GM21447 (cell line): ENCODE measurements around the gene ING5.
"Not testable (repeated sequence)": the region's sequence is repeated elsewhere in the genome, so short reads cannot be mapped to it uniquely, and the experiment has no call there.

Source experiments
- ATAC-seq: cut with Tn5 transposase; IDR thresholded peaks from one replicate; pipeline ENCODE4 v1.9.1; 2021; ENCODE audit not compliant: unreplicated experiment

Gene ING5

DNA sequence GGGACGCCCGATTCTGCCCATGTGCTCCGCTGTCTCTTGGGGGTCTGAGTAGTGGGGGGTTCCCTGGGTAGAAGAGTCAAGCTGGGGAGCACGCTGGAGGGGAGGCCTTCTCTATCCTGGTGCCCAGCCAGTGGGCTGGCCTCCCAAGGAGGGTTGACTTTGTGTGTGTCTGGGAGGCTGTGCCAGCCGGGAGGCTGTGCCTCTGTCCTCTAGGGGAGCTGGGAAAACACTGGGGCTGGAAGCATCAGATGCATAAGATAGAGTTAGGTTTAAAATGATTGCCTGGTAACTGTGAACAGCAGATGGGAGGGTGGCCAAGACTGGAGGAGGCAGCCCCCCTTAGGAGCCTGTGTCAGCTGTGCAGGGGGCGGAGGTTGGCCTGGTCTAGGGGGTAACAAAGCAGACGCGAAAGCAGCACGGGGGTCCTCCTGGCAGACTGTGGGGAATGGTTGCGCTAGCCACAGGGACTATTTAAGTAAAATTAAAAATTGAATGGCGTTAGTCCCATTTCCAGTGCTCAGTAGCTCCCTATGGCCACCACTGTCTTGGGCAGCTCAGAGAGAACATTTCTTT lies 1.3 kb downstream of the ING5 start:
- ATAC-seq: peak; percentile 1

DNA sequence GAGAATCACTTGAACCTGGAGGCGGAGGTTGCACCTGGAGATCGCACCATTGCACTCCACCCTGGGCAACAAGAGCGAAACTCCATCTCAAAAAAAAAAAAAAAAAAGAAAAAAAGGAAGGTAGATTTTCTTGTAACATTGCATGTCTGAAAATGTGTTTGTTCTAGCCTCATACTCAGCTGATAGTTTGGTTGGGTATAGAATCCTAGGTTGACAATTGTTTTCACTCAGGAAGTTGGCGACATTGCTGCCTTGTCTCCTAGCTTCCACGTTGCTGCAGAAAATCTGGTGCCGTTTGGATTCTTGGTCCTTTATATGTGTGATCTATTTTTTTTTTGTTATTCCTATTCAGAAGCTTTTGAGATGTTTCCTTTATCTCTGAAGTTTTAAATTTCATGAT lies 4.7 kb downstream of the ING5 start:
- ATAC-seq: no peak

DNA sequence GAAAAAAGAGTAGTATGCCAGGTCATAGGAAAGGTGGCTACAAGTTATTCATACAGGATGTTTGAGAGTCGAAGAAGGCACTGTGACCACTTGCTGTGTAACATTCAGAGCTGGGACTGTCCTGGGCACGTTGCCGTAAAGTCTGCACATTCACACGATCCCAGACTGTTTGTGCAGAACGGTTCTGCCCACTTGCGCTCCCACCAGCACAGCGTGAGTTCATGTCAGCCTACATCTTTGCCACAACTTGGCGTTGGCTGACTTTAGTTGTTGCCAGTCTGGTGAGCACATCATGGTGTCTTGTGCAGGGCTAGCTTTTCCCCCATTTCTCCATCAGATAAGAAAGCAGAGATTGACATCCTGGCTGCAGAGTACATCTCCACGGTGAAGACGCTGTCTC lies 7.0 kb downstream of the ING5 start:
- ATAC-seq: no peak

DNA sequence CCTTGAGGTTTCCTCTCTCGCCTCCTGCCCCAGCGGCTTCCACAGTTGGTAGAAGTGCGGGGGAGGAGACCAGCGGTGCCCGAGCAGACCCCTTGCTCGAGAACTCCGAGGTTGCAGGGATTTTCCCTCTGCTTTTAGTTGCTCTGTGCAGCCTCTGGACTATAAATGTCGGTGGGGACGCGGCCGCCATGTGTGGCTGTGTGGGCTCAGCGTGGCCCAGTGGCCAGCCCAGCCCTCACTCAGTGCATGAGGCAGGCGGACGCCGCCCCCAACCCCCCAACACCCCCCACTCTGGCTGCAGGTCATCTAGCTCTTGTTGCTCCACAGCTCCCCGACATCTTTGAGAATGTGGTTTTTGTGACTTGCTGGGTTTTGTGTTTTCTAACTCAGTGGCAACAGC lies 17.3 kb downstream of the ING5 start:
- no peak for ATAC-seq

DNA sequence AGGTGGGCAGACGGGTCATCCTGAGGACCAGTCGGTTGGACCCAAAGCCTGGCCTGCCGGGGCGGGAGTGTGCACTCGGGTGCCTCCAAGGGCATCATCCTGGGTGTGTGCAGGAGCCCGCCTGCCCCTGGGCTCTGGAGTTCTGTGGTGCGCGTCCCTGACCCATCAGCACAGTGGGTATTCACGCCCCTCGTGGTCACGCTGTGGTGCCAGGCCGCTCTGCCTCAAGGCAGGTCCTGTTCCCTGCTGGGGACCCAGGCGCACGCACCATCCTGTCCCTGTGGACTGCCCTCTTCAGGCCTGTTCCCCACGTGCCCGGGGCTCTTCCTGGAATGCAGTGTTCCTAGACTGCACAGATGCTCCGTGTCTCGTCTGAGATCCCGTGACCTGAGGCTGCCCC lies 18.3 kb downstream of the ING5 start:
- ATAC-seq: no peak

DNA sequence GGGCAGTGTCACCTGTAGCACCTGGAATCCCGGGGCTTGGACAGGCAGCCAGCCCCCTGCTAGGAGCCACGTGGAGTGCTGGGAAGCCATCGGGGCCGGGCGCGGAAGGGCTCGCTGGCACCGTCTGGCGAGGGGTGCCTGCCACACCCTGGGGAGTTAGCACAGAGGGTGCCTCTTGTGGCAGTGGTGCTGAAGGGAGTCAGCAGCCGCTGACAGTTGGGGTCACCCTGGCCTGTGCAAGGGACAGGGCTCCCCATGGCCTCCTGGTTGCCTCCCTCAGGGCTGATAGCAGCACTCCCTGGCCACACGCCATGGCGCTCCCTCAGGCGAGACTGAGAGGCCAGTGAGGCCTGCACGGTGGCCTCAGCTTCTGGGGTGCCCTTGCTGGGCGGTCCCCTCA lies 18.7 kb downstream of the ING5 start:
- ATAC-seq: no peak

DNA sequence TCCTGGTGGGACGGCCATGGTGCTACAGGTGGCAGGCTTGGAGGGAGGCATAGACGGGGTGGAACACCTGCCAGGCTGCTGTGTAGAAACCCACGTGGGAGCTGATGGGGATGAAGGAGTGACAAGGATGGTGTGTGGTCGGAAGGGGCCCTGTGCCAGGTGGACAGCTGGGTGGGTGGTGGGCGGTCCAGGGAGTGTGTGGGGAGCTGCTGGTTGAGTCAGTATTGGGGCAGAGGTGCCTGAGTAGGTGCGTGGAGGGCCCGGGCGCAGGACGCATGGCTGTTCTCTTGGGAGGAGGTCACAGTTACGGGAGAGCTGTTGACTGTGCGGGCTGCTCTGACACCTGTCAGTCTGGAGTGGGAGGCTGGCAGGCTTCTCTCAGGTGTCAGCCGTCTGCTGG lies 20.0 kb downstream of the ING5 start:
- ATAC-seq: no peak

DNA sequence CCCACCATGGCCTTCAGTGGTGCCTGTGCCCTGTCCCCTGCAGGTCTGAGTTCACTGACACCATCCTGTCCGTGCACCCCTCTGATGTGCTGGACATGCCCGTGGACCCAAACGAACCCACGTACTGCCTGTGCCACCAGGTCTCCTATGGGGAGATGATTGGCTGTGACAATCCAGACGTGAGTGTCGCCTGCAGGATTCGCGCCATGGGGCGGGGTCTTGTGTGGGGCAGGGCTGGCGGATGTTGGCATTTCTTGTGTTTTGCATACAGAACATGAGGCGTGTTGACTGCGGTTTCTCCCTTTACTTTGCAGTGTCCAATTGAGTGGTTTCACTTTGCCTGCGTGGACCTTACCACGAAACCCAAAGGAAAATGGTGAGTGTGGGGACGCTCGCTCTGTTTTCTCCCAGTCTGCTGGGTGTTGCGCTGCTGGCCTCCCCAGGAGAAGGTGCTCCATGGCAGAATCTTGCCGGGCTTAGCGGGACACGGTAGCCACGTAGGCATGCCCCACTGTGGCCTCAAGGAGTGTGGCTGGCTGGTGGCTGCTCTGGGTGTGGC lies 21.1 kb downstream of the ING5 start:
- no peak for ATAC-seq

DNA sequence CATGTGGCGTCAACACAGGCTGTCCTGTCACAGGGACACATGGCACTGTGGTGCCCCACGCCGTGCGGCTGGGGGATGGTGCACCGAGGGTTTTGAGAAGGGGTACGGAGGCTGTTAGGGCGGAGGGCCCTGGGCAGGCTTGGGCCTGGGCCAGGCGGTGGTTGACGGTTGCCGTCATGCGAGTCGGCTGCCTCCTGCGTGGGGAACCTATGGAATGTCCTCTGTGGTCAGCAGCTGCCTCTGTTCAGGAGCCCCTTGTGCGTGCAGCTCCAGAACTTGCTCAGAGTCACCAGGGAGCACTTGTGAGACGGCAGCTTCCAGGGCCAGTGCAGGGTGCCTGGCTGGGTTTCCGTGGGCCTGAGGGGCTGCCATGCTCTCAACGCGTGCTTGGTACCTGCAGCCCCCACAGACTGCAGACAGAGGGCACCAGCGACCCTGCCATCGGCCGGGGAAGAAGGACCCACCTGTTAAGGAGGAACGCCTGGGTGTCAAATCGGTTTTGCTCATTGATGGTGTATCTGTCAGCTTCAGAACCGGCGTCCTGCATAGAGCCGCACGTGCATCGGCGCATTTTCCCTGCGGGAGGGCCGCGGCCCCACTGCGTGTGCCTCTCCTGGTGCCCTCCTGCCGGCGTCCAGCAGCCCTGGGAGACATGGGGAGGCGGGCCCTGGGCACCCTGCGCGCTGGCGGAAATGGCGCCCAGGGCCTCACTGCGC lies 22.6 kb downstream of the ING5 start:
- ATAC-seq: no peak

DNA sequence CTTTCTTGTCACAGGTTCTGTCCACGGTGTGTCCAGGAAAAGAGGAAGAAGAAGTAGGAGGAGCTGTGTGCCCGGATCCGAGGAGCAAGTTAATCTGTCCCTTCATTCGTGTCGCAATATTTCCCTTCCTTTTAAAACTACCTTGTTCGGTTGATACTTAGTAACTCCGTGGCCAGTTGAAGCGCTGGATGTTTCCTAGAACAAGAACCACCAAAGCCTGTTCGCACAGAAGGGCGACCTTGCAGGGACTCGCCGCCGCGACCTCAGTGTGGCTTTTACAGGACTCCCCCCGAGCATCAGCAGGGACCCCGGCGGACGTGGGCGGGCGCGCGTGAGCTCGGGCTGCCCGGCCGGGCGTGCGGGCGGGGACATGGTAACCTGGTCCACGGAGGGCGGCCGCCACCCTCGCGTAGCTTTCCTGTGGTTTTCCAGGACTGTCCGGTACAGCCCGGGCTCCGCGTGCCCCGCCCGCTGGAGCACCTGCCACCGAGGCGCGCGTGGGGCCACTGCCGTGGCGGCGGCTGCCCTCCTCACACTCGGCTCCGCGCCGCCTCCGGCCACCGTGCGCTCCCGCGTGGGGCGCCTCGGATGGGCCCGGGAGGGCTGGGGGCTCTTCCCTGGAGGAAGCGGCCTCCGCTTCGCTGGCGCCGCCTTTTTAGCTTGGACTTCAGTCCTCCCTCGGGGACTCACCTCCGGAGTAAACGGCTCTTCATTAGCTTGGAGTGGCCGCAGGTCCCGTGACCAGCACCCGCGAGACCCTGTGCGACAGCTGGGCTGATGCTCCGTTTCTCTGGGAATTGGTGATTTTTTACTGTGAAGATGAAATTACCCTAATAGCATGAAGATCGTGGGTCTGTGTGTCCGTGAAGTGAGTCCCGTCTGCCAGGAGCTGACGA lies 23.4 kb downstream of the ING5 start:
- no peak for ATAC-seq

DNA sequence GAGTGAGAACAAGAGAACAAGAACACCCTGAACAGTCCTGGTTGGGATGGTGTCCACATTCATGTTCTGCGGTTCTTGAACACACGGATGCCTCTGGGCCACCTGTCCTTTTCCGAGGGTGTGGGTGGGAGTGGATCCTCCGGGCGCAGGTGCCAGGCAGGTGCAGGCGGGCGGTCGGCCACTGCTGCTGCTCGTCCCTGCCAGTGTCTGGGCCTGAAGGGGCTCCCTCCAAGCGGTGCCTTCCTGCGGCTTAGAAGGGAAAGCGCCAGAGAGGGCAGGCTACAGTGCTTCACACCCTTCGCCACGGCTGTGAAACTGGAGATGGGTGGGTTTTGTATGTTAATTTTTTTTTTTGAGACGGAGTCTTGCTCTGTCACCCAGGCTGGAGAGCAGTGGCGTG lies 24.6 kb downstream of the ING5 start:
- no peak for ATAC-seq

DNA sequence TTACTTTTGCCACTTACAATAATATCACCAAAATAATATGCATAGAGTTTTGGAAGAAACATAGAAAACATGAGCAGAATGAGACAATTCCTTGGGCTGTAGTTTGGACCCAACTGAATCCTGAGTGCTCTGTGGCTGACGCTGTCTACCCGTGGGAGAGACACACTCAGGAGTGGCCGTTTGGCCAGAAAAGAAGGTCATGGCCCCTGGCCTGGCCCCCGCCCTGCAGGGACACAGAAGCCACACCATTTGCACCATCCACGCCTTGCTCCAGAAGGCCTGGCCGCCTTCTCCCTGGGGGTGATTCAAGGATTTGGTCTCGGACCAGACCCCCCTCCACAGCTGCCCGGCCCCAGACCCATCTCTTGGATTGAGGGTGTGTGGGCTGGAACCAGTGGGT lies 26.2 kb downstream of the ING5 start:
- no peak for ATAC-seq

DNA sequence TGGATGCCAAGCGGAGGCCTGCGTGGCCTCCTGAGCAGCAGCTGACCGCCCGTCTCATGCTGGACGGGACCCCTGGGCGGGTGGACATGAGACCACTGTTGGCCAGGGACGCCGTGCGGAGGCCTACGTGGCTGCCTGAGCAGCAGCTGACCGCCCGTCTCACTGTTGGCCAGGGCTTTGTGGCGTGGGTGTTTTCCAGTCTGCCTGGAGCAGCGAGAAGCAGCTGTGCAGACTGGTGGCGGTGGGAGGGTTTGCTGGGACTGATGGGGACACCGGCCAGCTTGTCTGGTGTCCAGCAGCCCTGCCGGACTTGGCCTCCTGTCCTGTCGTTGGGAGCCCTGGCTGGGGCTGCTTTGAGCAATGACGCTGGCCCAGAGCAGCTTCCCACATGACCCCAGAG lies 26.8 kb downstream of the ING5 start:
- no peak for ATAC-seq

DNA sequence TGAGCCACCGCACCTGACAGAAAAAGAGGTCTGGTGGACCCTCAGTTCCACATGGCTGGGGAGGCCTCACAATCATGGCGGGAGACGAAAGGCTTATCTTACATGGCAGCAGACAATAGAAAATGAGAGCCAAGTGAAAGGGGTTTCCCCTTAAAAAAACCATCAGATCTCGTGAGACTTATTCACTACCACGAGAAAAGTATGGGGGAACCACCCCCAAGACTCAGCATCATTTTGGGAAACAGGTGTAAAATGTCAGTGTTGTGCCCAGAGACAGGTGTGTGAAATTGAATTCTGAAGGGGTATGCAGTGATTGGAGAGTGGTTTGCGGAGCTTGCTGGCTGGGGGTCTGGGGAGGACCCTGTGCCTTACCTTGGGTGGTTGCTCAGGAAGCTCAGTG lies 28.0 kb downstream of the ING5 start:
- ATAC-seq: no peak

DNA sequence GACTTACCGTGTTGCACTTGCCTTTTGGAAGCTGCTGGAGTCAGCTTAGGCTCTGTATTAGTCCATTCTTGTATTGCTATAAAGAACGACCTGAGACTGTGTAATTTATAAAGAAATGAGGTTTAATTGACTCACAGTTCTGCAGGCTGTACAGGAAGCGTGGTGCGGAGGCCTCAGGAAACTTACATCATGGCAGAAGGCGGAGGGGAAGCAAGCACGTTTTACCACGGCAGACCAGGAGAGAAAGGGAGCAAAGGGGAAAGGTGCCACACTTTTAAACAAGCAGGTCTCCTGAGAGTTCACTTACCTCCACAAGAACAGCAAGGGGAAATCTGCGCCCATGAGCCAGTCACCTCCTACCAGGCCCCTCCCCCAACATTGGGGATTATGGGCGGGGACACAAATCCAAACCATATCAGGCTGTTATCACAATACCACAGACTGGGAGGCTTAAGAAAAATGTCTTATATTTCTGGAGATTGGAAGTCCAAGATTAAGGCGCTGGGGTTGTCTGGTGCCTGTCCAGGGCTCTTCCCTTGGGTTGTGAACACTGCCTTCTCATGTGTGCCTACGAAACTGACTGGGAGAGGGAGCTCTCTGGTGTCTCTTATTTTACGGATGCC lies 28.9 kb downstream of the ING5 start:
- no peak for ATAC-seq

DNA sequence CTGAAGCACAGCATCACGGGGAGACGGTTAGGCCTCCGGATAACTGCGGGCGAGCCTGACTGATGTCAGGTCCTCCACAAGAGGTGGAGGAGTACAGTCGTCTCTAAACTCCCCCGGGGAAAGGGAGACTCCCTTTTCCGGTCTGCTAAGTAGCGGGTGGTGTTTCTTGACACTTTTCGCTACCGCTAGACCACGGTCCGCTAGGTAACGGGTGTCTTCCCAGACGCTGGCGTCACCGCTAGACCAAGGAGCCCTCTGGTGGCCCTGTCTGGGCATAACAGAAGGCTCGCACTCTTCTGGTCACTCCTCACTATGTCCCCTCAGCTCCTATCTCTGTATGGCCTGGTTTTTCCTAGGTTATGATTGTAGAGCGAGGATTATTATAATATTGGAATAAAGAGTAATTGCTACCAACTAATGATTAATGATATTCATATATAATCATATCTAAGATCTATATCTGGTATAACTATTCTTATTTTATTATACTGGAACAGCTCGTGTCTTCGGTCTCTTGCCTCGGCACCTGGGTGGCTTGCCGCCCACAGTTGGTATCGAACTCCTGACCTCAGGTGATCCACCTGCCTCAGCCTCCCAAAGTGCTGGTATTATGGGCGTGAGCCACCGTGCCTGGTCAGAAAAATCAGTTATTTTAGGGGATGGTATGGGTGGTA lies 30.8 kb downstream of the ING5 start:
- ATAC-seq: not testable (repeated sequence)

DNA sequence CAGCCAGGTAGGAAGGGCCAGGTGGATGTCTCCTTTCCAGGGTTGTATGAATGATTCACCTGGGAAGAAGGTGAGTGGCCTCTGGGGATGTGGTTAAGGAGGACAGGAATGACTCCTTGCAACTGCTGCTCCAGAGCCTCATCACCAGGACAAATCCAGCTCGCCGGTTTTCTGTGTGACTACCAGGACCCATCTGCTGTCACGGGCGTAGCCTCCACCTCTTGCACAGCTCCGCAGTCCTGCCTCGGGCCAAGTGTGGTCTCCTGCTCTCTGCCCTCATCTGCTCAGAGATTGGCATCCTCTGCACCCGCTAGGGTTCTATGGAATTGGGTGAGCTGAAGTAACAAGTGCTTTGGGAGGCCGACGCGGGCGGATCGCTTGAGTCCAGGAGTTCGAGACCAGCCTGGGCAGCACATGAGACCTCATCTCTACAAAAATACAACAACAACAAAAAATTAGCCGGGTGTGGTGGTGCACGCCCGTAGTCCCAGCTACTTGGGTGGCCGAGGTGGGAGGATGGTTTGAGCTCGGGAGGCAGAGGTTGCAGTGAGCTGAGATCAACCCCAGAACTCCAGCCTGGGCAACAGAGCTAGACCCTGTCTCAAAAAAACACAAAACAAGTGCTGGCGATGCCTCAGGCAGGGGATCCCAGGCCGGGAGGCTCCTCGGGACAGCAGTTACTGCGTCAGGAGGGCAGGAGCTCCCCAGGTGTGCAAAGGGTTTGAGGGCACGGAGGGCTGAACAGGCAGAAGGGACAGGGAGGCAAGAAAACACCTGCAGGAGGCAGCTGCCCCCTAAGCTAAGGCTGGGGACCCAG lies 31.8 kb downstream of the ING5 start:
- ATAC-seq: no peak

DNA sequence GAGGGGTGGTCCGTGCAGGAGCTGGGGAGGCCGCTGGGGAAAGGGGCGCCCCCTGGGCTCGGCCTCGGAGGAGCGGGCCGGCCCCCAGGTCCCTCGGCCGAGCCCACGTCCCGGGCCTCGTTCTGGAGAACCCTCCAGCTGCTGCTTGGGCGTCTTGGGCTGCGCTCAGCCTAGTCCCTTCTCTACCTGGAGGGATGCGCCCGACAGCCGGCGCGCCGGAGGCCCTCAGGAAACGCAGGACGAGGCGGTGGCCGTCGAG lies 32.3 kb downstream of the ING5 start:
- no peak for ATAC-seq

DNA sequence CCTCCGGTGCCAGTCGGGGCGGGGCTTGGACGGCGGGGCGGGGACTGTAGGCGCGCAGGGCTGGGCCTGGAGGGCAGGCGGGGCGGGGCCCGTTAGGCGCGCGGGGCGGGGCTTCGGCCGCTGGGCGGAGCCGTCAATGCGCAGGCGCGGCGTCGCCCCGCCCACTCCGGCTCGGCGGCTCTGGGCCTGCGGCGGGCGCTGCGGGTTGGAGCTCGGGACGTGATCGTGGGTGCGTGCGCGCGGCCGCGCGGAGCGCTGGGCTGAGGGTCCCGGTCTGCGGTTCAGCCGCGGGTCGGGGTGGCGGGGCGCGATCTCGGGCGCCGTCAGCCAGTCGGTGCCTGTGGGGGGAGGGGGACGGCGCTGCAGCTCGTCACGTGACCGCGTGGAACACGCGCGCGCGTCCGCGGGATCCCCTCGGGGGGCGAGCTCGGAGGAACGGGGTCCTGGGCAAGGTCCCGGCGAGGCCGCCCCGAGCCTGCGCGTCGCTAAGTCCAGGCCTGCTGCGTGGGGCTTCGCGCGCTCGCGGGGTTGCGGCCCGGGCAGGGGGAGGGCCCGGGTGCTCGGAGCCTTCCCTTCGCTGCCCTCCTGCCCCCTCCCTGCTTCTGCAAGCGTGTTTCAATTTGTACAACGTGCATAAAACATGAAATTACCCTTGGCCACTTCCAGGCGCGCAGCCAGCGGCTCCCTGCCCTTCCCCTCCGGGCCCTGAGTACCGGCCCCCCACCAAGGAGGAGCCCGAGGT lies 32.8 kb downstream of the ING5 start, which contains the start of gene D2HGDH:
TSS of gene D2HGDH (plus strand) at position 164 of the 742 bp plus-strand sequence. CDS start 595 bp downstream, outside the sequence.
- peak; percentile 83 for ATAC-seq
